ENCODE measurements around the gene G2E3.
"Not testable (repeated sequence)": the region's sequence is repeated elsewhere in the genome, so short reads cannot be mapped to it uniquely, and the experiment has no call there.

Gene G2E3

DNA sequence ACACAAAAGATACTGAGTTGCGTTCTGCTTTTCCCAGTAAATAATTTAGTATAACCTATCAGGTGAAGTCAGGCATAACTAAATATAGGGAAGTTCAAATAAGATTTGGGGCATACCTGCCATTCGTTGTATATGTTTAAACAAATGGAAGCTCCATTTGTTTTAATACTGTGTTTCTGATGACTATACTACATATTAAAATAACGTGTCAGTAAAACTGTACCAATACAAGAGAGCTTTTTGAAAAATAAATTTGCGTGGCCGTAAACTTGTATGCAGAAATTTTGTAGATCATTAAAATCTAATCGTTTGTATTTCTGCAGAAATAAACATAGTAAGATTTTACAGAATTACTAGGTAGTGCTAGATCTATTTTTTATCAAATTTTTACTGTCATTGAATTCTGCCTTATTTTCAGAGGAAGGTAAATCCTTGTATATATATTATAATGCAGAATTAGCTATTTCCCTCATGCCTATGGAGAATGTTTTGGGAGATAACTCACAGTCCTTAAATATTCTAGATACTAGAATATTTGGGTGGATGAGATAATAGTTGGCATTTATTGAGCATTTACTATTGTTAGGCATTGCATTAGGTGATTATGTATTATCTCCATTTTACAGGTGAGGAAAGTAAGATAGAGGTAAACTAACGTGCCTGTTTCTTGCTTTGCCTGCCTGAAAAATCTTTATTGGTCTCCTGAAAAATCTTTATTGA, 64.6 kb downstream of the G2E3 start:
- Histone ChIP-seq H3K79me2 (ENCODE audit: insufficient read depth, low read length) (peaks cover 58% of the 10 kb centered on the region), H3K27me3 (ENCODE audit: insufficient read depth, low read length, poor library complexity) (no peaks in the 10 kb centered on the region), H3K4me2 (ENCODE audit: insufficient read depth, low read length) (peak overlapping the region; percentile 85), H2AFZ (ENCODE audit: low read depth, low read length) (no peak overlapping the region), H3K9ac (ENCODE audit: low read depth, low read length) (peak overlapping the region; percentile 73), H3K4me3 (ENCODE audit: low read depth in 1 of 2, low read length in 2 of 2) (peak overlapping the region; percentile 77 to 88; a peak in 3 of 4 replicates), H3K4me1 (ENCODE audit: insufficient read depth, low read length) (peaks cover 41% of the 10 kb centered on the region), H3K27ac (ENCODE audit: low read length) (no peak overlapping the region; the same call in 1 of the 2 replicates), H3K36me3 (ENCODE audit: insufficient read depth, low read length) (no peaks in the 10 kb centered on the region), H3K9me3 (ENCODE audit: insufficient read depth, low read length, severe bottlenecking) (no peaks in the 10 kb centered on the region), H4K20me1 (ENCODE audit: insufficient read depth, low read length) (peaks cover 6% of the 10 kb centered on the region; the same call in 1 of the 2 replicates)
- no peak for ATAC-seq (ENCODE audit: insufficient read depth, low read depth)
- no peak for TF ChIP-seq EZH2 (IDR thresholded peaks at IDR 0.05; ENCODE audit: borderline replicate concordance, low read depth, low read length, severe bottlenecking)
- TF ChIP-seq, protein P1, sequence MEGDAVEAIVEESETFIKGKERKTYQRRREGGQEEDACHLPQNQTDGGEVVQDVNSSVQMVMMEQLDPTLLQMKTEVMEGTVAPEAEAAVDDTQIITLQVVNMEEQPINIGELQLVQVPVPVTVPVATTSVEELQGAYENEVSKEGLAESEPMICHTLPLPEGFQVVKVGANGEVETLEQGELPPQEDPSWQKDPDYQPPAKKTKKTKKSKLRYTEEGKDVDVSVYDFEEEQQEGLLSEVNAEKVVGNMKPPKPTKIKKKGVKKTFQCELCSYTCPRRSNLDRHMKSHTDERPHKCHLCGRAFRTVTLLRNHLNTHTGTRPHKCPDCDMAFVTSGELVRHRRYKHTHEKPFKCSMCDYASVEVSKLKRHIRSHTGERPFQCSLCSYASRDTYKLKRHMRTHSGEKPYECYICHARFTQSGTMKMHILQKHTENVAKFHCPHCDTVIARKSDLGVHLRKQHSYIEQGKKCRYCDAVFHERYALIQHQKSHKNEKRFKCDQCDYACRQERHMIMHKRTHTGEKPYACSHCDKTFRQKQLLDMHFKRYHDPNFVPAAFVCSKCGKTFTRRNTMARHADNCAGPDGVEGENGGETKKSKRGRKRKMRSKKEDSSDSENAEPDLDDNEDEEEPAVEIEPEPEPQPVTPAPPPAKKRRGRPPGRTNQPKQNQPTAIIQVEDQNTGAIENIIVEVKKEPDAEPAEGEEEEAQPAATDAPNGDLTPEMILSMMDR (IDR thresholded peaks at IDR 0.05; ENCODE audit: borderline replicate concordance, extremely low read depth, low read length, poor library complexity, severe bottlenecking): no peak
- DNase-seq: no peak

GRCh38 chr14:30624132-30624423, 65.1 kb downstream of the G2E3 start:
- H3K4me1 ChIP-seq (ENCODE audit: insufficient read depth, low read length): peaks cover 41% of the 10 kb centered on the region
- H3K9me3 ChIP-seq (ENCODE audit: insufficient read depth, low read length, severe bottlenecking): no peaks in the 10 kb centered on the region
- no peaks in the 10 kb centered on the region for H3K27me3 ChIP-seq (ENCODE audit: insufficient read depth, low read length, poor library complexity)
- TF ChIP-seq, protein P1 (IDR thresholded peaks at IDR 0.05; ENCODE audit: borderline replicate concordance, extremely low read depth, low read length, poor library complexity, severe bottlenecking): no peak
- TF ChIP-seq EZH2 (IDR thresholded peaks at IDR 0.05; ENCODE audit: borderline replicate concordance, low read depth, low read length, severe bottlenecking): no peak
- H3K9ac ChIP-seq (ENCODE audit: low read depth, low read length): peak overlapping the region; percentile 73; the same call in 1 of the 2 replicates
- H3K27ac ChIP-seq (ENCODE audit: low read length): no peak overlapping the region
- H3K4me2 ChIP-seq (ENCODE audit: insufficient read depth, low read length): peak overlapping the region; percentile 85
- ATAC-seq (ENCODE audit: insufficient read depth, low read depth): no peak
- no peak overlapping the region for H2AFZ ChIP-seq (ENCODE audit: low read depth, low read length)
- peaks cover 64% of the 10 kb centered on the region for H3K79me2 ChIP-seq (ENCODE audit: insufficient read depth, low read length)
- no peaks in the 10 kb centered on the region for H3K36me3 ChIP-seq (ENCODE audit: insufficient read depth, low read length)
- H3K4me3 ChIP-seq (ENCODE audit: low read depth in 1 of 2, low read length in 2 of 2): peak overlapping the region in 1 of 2 experiments; percentile 88; a peak in 1 of 4 replicates
- no peak for DNase-seq
- H4K20me1 ChIP-seq (ENCODE audit: insufficient read depth, low read length): peaks cover 6% of the 10 kb centered on the region; the same call in 1 of the 2 replicates

DNA sequence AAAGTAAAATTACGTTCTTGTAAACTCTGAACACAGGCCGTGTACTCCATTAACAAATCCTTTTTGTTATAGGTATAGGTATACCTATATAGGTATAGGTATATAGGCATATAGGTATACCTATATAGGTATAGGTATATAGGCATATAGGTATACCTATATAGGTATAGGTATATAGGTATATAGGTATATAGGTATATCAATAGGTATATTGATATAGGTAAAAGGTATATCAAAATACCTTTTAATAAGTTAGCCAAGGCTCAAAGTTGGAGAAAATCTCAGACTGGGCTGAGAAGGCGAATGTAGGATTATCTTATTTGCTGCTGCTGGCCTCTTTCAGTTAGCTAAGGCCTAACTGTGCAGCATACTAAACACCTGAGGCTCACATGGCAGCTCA, 66.6 kb downstream of the G2E3 start:
- H3K79me2 ChIP-seq (ENCODE audit: insufficient read depth, low read length): peaks cover 74% of the 10 kb centered on the region
- H3K36me3 ChIP-seq (ENCODE audit: insufficient read depth, low read length): peaks cover 4% of the 10 kb centered on the region
- TF ChIP-seq EZH2 (IDR thresholded peaks at IDR 0.05; ENCODE audit: borderline replicate concordance, low read depth, low read length, severe bottlenecking): no peak
- TF ChIP-seq, protein P1 (IDR thresholded peaks at IDR 0.05; ENCODE audit: borderline replicate concordance, extremely low read depth, low read length, poor library complexity, severe bottlenecking): no peak
- H3K27me3 ChIP-seq (ENCODE audit: insufficient read depth, low read length, poor library complexity): no peaks in the 10 kb centered on the region
- H3K4me3 ChIP-seq (ENCODE audit: low read depth in 1 of 2, low read length in 2 of 2): no peak overlapping the region
- 0 out of 2 replicates have a peak overlapping the region, but pooled peaks have one; percentile 85 for H3K4me2 ChIP-seq (ENCODE audit: insufficient read depth, low read length)
- no peak overlapping the region for H3K27ac ChIP-seq (ENCODE audit: low read length)
- H3K4me1 ChIP-seq (ENCODE audit: insufficient read depth, low read length): peaks cover 39% of the 10 kb centered on the region
- H2AFZ ChIP-seq (ENCODE audit: low read depth, low read length): no peak overlapping the region
- no peak for DNase-seq
- H4K20me1 ChIP-seq (ENCODE audit: insufficient read depth, low read length): peaks cover 6% of the 10 kb centered on the region; the same call in 1 of the 2 replicates
- ATAC-seq (ENCODE audit: insufficient read depth, low read depth): no peak
- no peaks in the 10 kb centered on the region for H3K9me3 ChIP-seq (ENCODE audit: insufficient read depth, low read length, severe bottlenecking)
- H3K9ac ChIP-seq (ENCODE audit: low read depth, low read length): no peak overlapping the region

- peaks cover 29% of the 10 kb centered on the region for H3K36me3 ChIP-seq (ENCODE audit: insufficient read depth, low read length)
Measured at GRCh38 chr14:30629432-30629831, 70.5 kb downstream of the G2E3 start.

More at GRCh38 chr14:30629432-30629831, 70.5 kb downstream of the G2E3 start:
- H3K9me3 ChIP-seq (ENCODE audit: insufficient read depth, low read length, severe bottlenecking); DNase-seq; H3K4me2 ChIP-seq (ENCODE audit: insufficient read depth, low read length); H4K20me1 ChIP-seq (ENCODE audit: insufficient read depth, low read length); H3K27me3 ChIP-seq (ENCODE audit: insufficient read depth, low read length, poor library complexity); H3K27ac ChIP-seq (ENCODE audit: low read length); ATAC-seq (ENCODE audit: insufficient read depth, low read depth); H3K9ac ChIP-seq (ENCODE audit: low read depth, low read length); H3K4me3 ChIP-seq (ENCODE audit: low read depth in 1 of 2, low read length in 2 of 2); H2AFZ ChIP-seq (ENCODE audit: low read depth, low read length): not testable (repeated sequence)
- Histone ChIP-seq H3K4me1 (ENCODE audit: insufficient read depth, low read length) (peaks cover 12% of the 10 kb centered on the region), H3K79me2 (ENCODE audit: insufficient read depth, low read length) (peaks cover 61% of the 10 kb centered on the region)
